K562 (cell line): ENCODE data around the gene TIMM44. TPM values are rescaled to one million over a fixed set of nuclear protein-coding genes. Genes with fewer than 3 reads are reported as not detected.
A peak's percentile ranks its signal among the peaks of the same experiment; 100 is the strongest.

ENCODE experiments used
- ARHGAP35 ChIP-seq: fragments of 450-650 bp; IDR thresholded peaks from 2 replicates; pipeline ENCODE4 v1.6.1; 2018; ENCODE audit not compliant: partially characterized antibody
- CCNT2 ChIP-seq: IDR thresholded peaks from 2 replicates; pipeline ENCODE4 v1.6.1; 2011; ENCODE audit warnings: borderline replicate concordance, low read depth, mild to moderate bottlenecking, moderate library complexity, mixed read lengths, low read length; ENCODE audit not compliant: insufficient read length; ENCODE audit errors: extremely low read depth
- FIP1L1 ChIP-seq: fragments of 200-400 bp; formaldehyde crosslinking; IDR thresholded peaks from 2 replicates; pipeline ENCODE4 v1.6.1; 2018; ENCODE audit warnings: mild to moderate bottlenecking, low read depth, low read length; ENCODE audit not compliant: poor library complexity, severe bottlenecking
- MAX ChIP-seq: sonication (generic); formaldehyde crosslinking; IDR thresholded peaks from 2 replicates; pipeline ENCODE4 v1.9.0; 2022; ENCODE audit warnings: mild to moderate bottlenecking, missing genetic modification reagents
- NEUROD1 ChIP-seq: fragments of 150-350 bp; IDR thresholded peaks from 2 replicates; pipeline ENCODE4 v1.6.1; 2014; ENCODE audit warnings: borderline replicate concordance, low read length, low read depth; ENCODE audit not compliant: partially characterized antibody
- RB1 ChIP-seq: fragments of 450-650 bp; IDR thresholded peaks from 2 replicates; pipeline ENCODE4 v1.6.1; 2017; ENCODE audit warnings: low read depth, mild to moderate bottlenecking
- RBBP5 ChIP-seq: fragments of 200-600 bp; sonication (generic); IDR thresholded peaks from 2 replicates; pipeline ENCODE4 v1.6.1; 2012; ENCODE audit warnings: borderline replicate concordance, mild to moderate bottlenecking, low read length, control low read depth, inconsistent platforms; ENCODE audit not compliant: insufficient read depth, poor library complexity, severe bottlenecking
- STAT5A ChIP-seq: IDR thresholded peaks from 2 replicates; pipeline ENCODE4 v1.6.1; 2012; ENCODE audit warnings: low read length, inconsistent platforms, borderline replicate concordance
- TARDBP ChIP-seq: fragments of 450-650 bp; IDR thresholded peaks from 2 replicates; pipeline ENCODE4 v1.6.1; 2016
- ZC3H8 ChIP-seq: fragments of 450-650 bp; IDR thresholded peaks from 2 replicates; pipeline ENCODE4 v1.6.1; 2017
- ZNF253 ChIP-seq: fragments of 250-450 bp; sonication (Bioruptor Pico); conservative IDR thresholded peaks from 2 replicates; pipeline ENCODE4 v1.6.1; 2021; ENCODE audit warnings: mild to moderate bottlenecking
- ZNF3 ChIP-seq: fragments of 250-450 bp; sonication (Bioruptor Pico); IDR thresholded peaks from 2 replicates; pipeline ENCODE4 v1.5.0; 2021; ENCODE audit warnings: mild to moderate bottlenecking, moderate library complexity
- polyA plus RNA-seq, 8 experiments: library from polyadenylated mRNA; depleted of rRNA in 4 of 8; stranded (reverse) in 5 of 8; unstranded in 3 of 8; fragments of >200 nt; fragmentation: Nextera tagmentation in 2 of 8; fragmentation: Illumina TruSeq in 1 of 8; extraction: Ambion mirVana in 2 of 8; extraction: Trizol in 1 of 8; gene quantifications; 2 replicates each; pipeline versions ENCODE4 v1.2.1 to v1.2.3, GENCODE V29; 2011 to 2014; ENCODE audit warnings: inconsistent platforms in 1 of 8, missing spikeins in 1 of 8
- total RNA-seq, 7 experiments: library from RNA; depleted of rRNA in 6 of 7; stranded (reverse); fragments of >200 nt in 6 of 7; fragmentation: Illumina TruSeq in 2 of 7; extraction: Trizol in 2 of 7; gene quantifications; 2 replicates each; pipeline versions ENCODE4 v1.2.1 to v1.2.3, GENCODE V29; 2011 to 2021; ENCODE audit warnings: low replicate concordance in 1 of 7
- TF ChIP-seq, protein P1 (sequence below): fragments of 250-450 bp; sonication (Bioruptor Pico); IDR thresholded peaks from 2 replicates; pipeline ENCODE4 v1.9.0; 2021; ENCODE audit warnings: mild to moderate bottlenecking
- TF ChIP-seq, protein P2 (sequence below): sonication (generic); formaldehyde crosslinking; IDR thresholded peaks from 2 replicates; pipeline ENCODE4 v1.8.1; 2022; ENCODE audit warnings: missing genetic modification reagents

The TIMM44 gene
- total and polyA plus RNA-seq, 9 of the 15 experiments (the other 6 are each of a cell fraction or from before 2014, with no cell fraction given) = 10.3 to 231 (median 89.3) TPM

GRCh38 chr19:7943444-7944176 is at the start of gene TIMM44 (continued):
- TF ChIP-seq STAT5A (0 out of 2 replicates have a peak, but pooled peaks have one; percentile 9), RB1 (peak; percentile 76), NEUROD1 (peak; percentile 33), MAX (CRISPR knock-in tag) (peak; percentile 98), ARHGAP35 (no peak), ZC3H8 (no peak), CCNT2 (peak; percentile 63), FIP1L1 (peak; percentile 75), ZNF253 (no peak), RBBP5 (peak; percentile 62), TARDBP (no peak; the same call in 1 of the 2 replicates), ZNF3 (CRISPR knock-in tag) (no peak)
- TF ChIP-seq, protein P1, sequence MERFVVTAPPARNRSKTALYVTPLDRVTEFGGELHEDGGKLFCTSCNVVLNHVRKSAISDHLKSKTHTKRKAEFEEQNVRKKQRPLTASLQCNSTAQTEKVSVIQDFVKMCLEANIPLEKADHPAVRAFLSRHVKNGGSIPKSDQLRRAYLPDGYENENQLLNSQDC (CRISPR knock-in tag) = peak; percentile 74; the same call in 1 of the 2 replicates
- TF ChIP-seq, protein P2, sequence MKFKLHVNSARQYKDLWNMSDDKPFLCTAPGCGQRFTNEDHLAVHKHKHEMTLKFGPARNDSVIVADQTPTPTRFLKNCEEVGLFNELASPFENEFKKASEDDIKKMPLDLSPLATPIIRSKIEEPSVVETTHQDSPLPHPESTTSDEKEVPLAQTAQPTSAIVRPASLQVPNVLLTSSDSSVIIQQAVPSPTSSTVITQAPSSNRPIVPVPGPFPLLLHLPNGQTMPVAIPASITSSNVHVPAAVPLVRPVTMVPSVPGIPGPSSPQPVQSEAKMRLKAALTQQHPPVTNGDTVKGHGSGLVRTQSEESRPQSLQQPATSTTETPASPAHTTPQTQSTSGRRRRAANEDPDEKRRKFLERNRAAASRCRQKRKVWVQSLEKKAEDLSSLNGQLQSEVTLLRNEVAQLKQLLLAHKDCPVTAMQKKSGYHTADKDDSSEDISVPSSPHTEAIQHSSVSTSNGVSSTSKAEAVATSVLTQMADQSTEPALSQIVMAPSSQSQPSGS (CRISPR knock-in tag) = no peak
